ENCODE results near the gene SUMF1.

Gene SUMF1

DNA sequence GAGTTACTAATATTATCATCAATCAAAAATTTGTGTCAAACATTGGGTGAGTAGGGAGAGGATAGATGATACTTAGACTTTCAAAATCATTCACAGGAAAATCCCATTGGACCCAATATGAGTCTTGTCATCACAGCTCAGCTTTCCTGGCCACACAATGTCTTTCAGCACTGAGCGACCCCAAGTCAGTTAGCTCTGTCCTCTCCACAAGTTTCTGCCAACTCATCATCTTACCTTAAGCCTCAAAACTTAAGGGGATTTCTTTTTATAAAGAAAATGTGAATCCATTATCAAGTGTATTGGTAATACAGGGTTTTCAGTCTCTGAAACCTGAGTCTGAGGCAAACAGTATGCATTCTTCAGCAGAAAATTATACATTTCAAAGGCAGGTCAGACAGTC is 55.8 kb downstream of the SUMF1 start:
- DNase-seq = no peak

DNA sequence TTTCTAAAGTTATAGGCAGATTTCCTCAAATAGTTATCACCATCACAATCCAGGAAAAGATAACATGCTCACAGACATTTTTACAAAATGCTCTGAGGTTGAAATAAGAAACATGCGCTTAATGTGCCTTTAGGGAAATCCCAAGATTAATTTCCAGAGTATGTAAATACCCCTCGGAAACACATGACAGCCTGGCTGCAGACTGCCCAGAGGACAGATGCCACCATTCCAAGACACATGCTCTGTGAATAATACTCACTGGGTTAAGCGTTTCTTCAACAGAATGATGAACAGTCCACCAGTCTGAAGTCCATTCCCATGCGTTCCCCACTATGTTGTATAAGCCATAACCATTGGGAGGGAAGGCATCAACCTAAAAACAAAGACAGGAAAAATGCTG is 56.5 kb downstream of the SUMF1 start:
- DNase-seq = no peak

DNA sequence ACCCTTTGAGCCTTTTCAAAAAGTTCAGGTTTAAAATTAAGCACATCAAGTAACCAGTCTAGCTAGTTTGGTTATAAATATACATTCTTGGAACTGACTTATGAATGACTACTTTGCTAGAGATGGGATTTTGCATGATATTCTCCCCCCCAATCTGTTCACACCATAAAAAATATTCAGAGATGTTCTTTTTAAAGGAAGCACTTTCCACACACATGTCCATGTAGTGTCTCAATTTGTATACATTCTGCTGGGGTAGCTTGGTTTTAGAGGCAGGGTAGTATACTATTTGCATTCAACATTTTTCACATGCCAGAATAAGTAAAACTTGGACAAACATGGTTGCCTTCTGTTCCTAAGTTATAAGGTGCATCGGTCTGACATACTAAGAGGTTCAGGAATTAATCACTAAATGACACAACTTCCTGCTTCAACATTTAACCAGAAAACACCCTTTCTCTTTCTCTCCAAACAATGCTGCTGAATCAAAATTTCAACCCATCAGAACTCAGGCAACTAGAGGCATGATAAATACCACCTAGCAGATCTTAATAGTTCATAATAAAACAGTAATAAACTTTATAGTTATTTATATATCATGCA is 57.0 kb downstream of the SUMF1 start:
- no peak for DNase-seq

DNA sequence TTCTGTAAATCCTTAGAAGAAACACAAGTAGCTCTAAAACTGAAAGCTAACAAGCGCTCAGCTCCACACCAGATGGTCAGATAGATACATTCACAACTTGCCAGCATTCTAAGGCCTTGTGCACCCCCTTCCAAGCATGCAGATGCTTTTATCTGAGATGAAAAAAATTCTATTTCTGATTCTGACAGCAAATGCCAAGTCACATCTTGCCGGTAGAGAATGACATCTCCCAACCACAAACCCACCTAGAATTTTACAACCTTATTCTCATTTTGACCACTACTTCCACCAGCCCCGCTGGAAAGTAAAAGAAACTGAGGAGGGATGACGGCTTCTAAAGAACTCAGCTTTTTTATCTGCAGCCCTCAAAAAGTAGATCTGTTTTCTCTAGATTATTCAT is 57.7 kb downstream of the SUMF1 start:
- peak in 1 of 2 donors; percentile 15 for DNase-seq

DNA sequence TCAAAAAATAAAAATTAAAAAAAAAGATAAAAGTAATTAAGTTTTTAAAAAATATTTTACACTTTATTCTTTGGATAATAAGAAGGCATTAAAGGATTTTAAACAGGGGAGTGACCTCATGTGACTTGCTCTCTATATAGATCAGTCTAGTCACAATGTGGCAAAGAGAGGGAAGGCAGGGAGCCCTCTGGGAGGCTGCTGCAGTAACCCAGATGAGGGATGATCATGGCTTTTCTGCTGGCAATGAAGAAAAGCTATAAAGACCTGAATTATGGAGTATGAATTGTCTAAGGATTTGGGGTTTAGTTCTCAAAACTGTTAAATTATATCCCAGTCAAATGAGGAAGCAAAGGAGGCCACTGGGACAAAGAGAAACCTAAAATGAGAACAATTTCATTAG is 58.1 kb downstream of the SUMF1 start:
- DNase-seq = no peak

DNA sequence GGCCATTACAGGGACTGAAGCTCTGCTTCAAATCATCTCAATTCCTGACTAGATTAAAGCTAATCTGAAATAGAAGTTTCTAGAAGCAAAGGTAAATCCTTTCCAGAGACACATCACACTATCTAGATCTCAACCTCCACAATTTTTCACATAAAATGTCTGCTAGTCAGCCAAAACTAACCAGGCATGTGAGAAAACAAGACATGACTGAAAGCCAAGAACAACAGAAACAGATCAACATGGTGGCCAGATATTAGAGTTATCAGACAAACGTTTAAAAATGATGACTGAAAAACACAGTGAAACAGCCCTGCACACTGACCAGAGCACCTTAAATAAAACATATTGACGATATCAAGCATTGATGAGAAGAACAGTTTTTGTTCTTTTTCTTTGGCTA is 59.1 kb downstream of the SUMF1 start:
- DNase-seq = no peak

DNA sequence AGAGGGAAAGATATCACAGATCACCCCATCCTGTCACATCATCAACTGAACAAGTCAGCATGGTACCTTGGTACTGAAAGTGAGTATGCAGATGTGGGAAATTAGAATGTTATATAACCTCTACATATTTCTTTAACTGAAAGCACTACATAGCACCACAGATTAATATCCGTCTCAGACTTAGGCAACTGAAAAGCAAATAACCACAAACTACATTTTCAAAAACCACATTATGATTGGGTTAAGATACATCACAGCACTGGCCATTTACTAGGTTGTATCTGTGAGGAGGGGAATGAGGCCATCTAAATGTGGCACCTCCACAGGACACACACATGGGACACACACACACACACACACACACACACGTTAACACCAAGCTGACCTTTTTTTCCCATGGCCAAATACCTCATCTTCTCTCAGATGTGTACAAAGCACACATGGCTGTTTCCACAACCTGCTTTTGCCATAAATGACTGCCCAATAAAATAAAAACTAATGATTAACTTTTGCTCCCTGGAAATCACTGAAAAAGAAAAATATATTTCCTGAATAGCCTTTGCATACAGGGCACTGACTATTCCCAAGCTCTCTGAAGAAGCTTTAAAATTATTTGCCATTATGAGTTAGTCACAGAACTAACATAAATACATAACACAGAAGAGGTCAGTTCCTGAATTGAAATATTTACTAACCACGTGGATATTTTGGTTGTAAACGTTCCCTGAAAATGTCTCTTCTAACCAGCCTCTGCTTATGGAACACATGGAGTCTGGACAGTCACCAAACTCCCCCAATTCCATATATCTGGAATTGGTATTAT is 60.1 kb downstream of the SUMF1 start:
- DNase-seq = no peak

DNA sequence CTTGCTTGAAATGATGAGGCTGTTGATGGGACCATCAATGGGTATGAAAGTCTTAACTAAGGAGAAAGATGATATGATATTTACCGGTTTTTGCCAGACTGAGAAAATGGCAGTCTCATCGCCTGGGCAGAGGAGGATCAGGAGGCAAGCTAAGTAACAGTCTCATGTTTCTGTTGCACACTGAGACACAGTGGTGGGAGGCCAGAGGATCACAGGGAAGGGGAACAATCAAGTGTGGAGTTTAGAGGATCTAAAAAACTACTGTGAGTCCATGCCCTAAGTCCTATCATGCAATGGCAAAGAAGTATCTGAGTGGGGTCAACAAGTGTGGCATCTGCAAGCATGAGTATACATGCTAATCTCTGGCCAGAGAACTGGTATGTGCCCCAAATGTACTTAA is 62.2 kb downstream of the SUMF1 start:
- DNase-seq = no peak

DNA sequence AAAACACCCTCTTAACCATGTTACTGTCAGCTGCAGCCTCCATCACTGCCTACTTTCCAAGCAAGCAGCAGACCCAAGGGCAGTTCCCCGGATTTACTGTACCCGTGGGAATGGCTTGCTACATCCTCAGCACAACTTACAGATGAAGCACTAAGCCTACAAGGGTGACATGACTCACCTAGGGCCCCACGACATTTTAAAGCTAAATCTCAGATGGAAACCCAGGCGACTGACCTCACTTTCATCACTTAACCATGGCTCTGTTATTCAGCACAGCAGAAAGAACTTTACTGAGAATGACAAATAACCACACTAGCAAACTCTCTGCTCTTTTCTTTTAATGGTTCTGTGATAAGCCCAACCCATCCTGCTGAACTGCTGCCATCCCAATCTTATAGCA is 65.6 kb downstream of the SUMF1 start:
- no peak for DNase-seq

DNA sequence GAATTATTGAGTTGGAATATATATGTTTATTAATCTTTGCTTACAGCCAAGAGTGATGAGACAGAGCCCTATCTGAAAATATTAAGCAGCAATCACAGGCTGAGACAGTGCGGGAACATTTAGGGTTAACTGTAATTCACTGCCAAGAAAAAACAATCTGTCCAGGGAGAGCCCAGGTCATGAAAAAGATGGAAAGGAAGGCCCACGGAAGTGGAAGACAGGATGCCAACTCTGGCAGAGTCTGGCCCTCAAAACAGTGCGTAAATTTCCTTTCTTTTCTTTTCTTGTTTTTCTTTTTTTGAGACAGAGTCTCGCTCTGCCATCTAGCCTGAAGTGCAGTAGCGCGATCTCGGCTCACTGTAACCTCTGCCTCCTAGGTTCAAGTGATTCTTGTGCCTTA is 67.6 kb downstream of the SUMF1 start:
- DNase-seq = no peak

DNA sequence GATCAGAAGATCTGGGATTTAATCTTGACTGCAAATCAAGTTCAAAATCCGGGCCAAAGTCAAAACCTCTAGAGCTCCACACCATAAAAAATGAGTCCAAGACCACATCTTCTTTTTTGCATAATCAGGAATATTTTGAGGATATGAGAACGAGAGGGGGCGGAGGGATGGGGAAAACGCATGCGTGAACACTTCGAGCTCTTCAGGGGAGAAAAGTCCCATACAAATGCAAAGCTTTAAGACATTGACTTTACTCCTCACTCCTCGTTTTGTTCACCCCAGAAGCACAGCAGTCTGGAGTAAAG is 68.2 kb downstream of the SUMF1 start:
- DNase-seq = no peak

DNA sequence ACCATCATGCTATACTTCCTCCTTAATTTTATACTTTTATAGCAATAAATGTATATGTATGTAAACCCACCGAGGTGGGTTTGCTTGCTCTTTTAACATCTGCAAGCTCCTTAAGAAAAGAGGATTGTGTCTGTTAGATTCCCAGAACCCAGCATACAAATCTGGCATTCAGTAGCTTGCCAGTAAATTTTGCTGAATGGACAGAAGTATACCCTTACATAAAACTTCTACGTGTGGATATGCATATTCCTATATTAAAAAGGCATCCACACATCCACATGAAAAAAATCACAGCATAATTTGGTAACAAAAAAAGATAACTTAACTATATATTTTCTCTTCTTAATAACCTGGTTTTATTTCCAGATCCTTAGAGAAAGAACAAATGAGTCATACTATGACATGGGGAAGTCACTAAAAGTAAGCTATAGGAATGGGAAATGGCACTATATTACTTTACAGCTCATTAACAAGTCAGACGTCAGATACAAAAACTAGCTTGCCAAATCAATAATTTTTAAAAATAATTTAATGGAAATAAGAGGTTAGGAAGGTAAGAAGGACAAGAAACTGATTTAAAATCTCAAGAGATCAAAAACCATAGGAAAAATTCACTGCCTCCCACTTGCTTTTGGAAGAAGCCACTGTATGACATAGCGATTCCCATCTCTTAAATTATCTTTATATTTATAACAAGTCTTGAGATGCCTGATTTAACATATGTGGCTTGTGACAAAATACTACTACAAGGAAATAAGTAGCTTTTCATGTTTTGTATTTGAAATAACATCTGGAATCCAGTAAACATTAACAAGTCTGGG is 68.7 kb downstream of the SUMF1 start:
- DNase-seq = no peak

DNA sequence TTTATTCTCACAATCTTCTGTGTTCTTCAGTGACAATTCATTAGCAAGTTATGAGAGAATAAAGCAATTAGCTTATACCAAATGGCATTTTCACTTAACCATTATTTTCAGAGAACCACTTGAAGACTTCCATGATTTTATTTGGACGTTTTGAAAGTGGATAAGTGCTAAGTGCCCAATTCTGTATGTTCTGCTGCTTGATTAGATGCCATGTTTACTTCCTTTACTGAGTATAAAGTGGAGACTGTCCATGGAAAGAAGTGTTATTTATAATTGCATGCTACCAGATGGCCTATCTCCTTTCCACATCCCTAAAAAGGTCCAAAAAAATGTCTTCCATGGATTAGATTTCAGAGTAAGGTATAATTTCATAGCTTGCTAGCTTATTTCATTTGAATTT is 69.6 kb downstream of the SUMF1 start:
- DNase-seq = no peak

DNA sequence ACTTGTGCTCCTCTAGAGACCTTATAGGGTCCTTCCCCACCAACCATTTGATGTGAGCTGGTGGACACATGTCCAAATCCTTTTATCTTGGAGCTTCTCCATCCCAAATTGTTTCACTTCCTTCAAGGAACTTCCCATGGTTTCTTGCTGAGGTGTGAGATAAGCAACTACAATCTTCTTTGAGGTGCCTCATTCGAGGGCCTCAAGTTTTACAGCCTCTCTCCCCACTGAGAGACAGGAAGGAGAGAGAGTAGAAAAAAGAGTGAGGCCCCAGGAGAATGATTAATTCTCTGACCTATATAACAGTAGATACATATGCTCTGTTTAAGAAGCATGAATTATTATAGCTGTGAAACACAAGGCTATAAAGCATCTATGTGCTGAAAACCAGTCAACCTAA is 70.5 kb downstream of the SUMF1 start:
- no peak for DNase-seq

DNA sequence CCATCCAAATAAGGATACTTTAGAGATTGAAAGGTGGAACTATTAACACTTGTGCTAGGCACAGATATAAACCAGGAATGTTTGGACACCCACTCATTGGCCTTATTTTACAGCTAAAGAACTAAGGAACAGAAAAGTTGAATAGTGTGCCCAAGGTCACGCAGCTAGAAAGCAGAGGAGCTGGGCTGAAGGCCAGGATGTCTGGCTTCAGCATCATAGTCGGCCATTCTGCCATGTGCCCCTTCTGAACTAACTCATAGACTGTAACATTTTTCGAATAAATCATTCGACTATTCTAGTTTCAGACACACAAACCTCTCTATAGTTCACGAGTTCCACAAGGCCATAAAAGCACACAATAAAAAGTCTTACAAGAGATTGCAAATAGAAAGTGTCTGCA is 71.1 kb downstream of the SUMF1 start:
- no peak for DNase-seq

DNA sequence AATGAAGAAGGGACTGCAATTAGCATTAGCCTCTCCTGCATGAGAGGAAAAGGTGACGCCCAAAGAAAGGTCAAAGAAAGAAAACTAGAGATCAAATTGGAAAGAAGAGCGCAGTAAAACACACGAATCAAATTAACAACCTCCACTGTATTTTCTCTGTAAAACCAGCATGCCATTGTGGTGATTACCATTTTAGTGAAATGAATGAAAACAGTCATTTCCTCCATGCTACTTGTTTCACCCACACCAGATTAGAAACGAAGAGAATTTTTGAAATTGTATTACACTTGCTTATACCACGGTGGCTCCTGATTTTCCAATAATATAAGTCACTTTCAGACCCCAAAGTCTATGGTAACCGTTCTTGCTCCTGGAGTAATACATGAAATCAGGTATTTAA is 71.6 kb downstream of the SUMF1 start:
- DNase-seq = no peak

DNA sequence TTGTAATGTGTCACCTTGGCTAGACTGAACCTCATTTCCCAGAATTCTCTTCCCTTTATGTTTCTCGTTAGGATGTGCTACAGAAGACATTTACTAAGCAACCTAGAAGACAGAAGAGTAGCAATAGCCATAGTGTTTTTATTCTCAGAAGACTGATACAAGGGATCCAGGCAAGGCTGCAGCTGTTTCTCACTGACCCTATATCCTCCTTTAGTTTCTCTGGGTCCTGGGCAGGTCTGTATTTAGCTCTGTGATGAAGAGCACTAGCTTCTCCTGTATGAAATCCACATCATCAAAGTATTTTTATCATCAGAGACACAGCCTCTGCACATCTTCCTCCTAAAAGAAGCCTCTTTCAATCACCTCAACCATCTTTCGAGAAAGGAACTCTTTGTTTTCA is 72.5 kb downstream of the SUMF1 start:
- DNase-seq = no peak

DNA sequence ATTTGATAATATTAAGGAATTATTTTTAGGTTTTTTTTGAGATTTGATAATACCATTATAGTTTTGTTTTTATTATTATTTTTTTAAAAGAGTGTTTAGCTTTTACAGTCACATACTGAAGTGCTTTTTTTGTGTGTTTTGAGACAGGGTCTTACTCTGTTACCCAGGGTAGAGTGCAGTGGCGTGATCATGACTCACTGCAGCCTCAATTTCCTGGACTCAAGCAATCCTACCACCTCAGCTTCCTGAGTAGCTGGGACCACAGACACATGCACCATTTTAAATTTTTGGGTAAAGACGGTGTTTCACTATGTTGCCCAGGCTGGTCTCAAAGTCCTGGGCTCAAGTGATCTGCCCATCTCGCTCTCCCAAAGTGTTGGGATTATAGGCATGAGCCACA is 73.0 kb downstream of the SUMF1 start:
- no peak for DNase-seq

DNA sequence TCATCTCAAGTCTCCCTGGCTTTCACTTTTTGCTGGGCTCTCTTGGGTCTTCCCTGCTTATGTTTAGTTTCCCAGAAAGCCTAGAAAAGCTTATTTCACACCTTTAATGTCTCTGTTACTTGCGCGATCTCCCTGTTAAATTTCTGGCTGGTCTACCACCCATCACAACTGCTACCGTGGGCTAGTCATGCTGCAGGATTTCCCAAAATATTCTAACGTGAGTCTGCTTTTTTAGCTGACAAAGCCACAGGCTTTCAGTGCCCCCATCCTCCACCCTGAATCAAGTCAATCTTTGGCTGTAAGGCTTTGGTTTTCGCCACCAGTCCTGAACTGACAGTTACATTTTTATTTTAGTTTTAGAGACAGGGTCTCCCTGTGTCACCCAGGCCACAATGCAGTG is 74.1 kb downstream of the SUMF1 start:
- DNase-seq = no peak

DNA sequence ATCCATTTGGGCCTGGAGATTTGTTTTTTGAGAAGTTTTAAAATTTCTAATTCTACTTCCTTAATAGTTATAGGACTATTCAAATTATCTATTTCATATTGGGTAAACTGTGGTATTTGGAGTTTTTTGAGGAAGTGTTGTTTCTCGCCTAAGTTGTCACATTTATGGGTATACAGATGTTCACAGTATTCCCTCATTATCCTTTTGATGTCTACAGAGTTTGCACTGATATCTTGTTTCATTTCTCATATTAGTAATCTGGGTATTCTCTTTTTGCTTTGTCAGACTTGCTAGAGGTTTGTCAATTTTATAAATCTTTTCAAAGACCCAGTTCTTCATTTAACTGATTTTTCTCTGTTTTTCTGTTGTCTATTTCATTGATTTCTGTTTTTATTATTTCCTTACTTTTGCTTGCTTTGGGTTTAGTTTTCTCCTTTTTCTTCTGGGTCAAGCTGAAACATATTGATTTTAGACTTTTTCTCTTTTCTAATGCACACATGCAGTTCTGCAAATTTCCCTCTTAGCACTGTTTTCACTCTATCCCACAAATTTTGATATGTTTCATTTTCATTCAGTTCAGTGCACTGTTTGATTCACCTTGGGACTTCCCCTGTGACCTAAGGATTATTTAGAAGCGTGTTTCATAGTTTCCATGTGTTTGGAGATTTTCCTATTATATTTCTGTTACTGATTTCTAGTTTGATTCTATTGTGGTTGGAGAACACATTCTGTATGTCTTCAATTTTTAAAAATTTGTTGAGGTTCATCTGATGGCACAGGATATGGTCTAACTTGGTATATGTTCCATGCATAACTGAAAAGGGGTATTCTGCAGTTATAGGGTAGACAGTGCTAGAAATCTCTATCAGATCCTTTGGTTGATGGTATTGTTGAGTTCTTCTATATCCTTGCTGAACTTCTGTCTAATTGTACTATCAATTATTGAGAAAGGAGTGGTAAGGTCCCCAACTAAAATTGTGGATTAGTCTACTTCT is 79.6 kb downstream of the SUMF1 start:
- DNase-seq = no peak

DNA sequence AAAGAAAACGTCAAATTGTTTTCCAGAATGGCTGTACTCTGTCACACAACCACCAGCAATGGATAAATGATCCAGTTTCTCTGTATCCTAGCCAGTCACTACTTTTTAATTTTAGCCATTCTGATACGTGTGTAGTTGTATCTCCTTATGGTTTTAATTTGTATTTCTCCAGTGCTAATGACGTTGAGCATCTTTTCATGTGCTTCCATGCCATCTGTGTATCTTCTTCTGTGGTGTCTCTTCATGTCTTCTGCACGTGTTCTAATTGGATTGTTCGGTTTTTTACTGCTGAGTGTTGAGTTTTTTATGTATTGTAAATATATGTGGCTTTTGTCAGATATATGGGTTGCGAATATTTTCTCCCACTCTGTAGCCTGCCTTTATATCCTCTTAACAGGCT is 81.9 kb downstream of the SUMF1 start:
- no peak for DNase-seq

DNA sequence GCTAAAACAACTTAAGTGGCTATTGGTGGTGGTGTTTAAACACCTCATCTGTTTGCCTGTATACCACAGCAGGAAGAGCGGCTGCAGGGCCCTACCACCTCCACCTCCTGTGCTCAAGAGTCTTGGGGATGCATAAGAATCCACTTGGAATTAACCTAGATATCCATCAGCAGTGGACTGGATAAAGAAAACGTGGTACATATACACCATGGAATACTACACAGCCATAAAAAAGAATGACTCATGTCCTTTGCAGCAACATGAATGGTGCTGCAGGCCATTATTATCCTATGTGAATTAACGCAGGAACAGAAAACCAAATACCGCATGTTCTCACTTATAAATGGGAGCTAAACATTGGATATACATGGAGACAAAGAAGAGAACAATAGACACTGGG is 87.1 kb downstream of the SUMF1 start:
- no peak for DNase-seq

DNA sequence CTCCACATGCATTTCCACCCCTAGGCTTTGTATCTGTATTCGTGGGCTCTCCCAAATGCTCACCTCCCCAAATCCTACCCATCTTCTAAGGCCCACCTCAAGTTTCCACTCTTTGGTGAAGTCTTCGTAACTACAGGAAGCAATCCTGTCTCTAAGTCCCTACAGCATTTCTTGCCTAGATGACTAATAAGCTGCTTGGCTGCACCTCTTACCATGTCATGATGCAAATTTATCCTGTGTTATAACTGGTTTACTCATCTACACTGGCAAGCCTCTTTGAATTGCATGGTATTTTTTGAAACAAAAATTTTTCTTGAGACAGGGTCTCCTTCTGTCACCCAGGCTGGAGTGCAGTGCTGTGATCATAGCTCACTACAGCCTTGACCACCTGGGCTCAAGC is 90.6 kb downstream of the SUMF1 start:
- DNase-seq = no peak
